Psoas muscle (tissue), 8 donors: ENCODE measurements around the gene DNAJB5. TPM values are rescaled to one million over a fixed set of nuclear protein-coding genes. Genes with fewer than 3 reads are reported as not detected.

Experiments used
- ATAC-seq, 4 donors: fragments of 200-7000 bp; cut with Tn5 transposase; one replicate each; pipeline ENCODE4 v1.9.1; 2020; ENCODE audit warnings: moderate library complexity in 3 of 4, mild to moderate bottlenecking in 2 of 4
- DNase-seq, 2 donors: peaks; one replicate each; pipeline ENCODE4 v3.0.0-alpha.2; 2020
- H3K27ac ChIP-seq: fragments of 200-600 bp; one replicate; pipeline ENCODE4 v1.8.0; 2022
- H3K27me3 ChIP-seq, 3 donors: fragments of 200-600 bp in 1 of 3; one replicate each; pipeline versions ENCODE4 v1.6.1 to v1.8.0; 2013 to 2022; ENCODE audit warnings: low read length in 2 of 3, mild to moderate bottlenecking in 2 of 3, moderate library complexity in 1 of 3; ENCODE audit not compliant: insufficient read depth in 3 of 3
- H3K36me3 ChIP-seq, 2 donors: fragments of 200-600 bp in 1 of 2; one replicate each; pipeline versions ENCODE4 v1.6.1 to v1.8.0; 2013 to 2022; ENCODE audit warnings: low read depth in 1 of 2, mild to moderate bottlenecking in 1 of 2, moderate library complexity in 1 of 2; ENCODE audit not compliant: insufficient read depth in 1 of 2
- H3K4me1 ChIP-seq: fragments of 200-600 bp; one replicate; pipeline ENCODE4 v1.8.0; 2022
- H3K4me3 ChIP-seq: fragments of 200-600 bp; one replicate; pipeline ENCODE4 v1.8.0; 2022; ENCODE audit warnings: mild to moderate bottlenecking
- H3K9me3 ChIP-seq: fragments of 200-600 bp; one replicate; pipeline ENCODE4 v1.8.0; 2022
- CTCF ChIP-seq: fragments of 200-600 bp; IDR thresholded peaks from one replicate; pipeline ENCODE4 v1.8.0; 2022; ENCODE audit warnings: antibody characterized with exemption
- WGBS, 3 donors: extraction: QIAGEN DNeasy Blood & Tissue Kit; methylation state at CpG; one replicate each; pipeline versions ENCODE4 v1.1.6 to v1.1.7; 2013; 5-methylcytosine and 5-hydroxymethylcytosine counted together
- intact Hi-C, 2 donors: fragments of 100-400 bp; cut with DNase I; formaldehyde crosslinking; loops; one replicate each; pipeline versions ENCODE4 v1.11.0 to v1.14.2; 2022
- polyA plus RNA-seq, 3 donors: library from polyadenylated mRNA; stranded (reverse); fragments of 200-250 nt; gene quantifications; one replicate each; pipeline ENCODE4 v1.2.3, GENCODE V29; 2013
- total RNA-seq, 4 donors: library from RNA; stranded (reverse); fragmentation: NEBNext Ultra II Directional in 2 of 4; extraction: Animal tissue kit (Norgen Biotek cat#: 25700) in 2 of 4; gene quantifications; one replicate each; pipeline versions ENCODE4 v1.2.1 to v1.2.4, GENCODE V29; 2021 to 2023
- donor health status: healthy with polysubstance abuse.
- donor health status: DM: no; HTN: no; CAD: no; lungs with moderate emphysema.
- donor health status: Bipolar disorder and iron deficiency.
- donor health status: healthy.
- donor health status: DM: yes; HTN: yes; CAD: no.
- donor health status: DM: no; HTN: no; CAD: no.
- donor health status: DM: no; HTN: no; CAD: no.
- donor health status: DM: yes; HTN: yes; CAD: no.

Gene DNAJB5
- total and polyA plus RNA-seq, 7 donors = 44.2 to 260 (median 145) TPM

GRCh38 chr9:34993502-34994259 is 4.1 kb downstream of the DNAJB5 start:
- peaks cover 0 to 25% of the 10 kb centered on the region in 2 donors for H3K36me3 ChIP-seq
- 8 to 14% (median 11%) methylated on average over 10 of the region's 10 CpGs for WGBS, 3 donors
- intact Hi-C loops = loop anchor here in 1 of 2 donors (5.0 kb wide), 1 partner anchor 79 kb away; the partner anchor contains the start of gene VCP
- H3K27me3 ChIP-seq = no peaks in the 10 kb centered on the region
- ATAC-seq (peak; percentile 46 to 58 (median 54)), DNase-seq (peak; percentile 86 to 95)
- peak overlapping the region; percentile 80 for H3K4me3 ChIP-seq
- no peaks in the 10 kb centered on the region for H3K9me3 ChIP-seq
- peaks cover 46% of the 10 kb centered on the region for H3K4me1 ChIP-seq
- no peak for TF ChIP-seq CTCF
- H3K27ac ChIP-seq = no peak overlapping the region

GRCh38 chr9:34994260-34994899 is 4.8 kb downstream of the DNAJB5 start:
- peak; percentile 56 for TF ChIP-seq CTCF
- ATAC-seq (peak in 3 of 4 donors; percentile 14 to 17 (median 16)), DNase-seq (peak in 1 of 2 donors; percentile 62)
- Histone ChIP-seq H3K9me3 (no peaks in the 10 kb centered on the region), H3K27me3 (no peaks in the 10 kb centered on the region), H3K4me3 (peak overlapping the region; percentile 80), H3K36me3 (peaks cover 0 to 25% of the 10 kb centered on the region in 2 donors), H3K4me1 (peaks cover 45% of the 10 kb centered on the region), H3K27ac (no peak overlapping the region)
- WGBS, 3 donors = 11 to 21% (median 14%) methylated on average over 4 of the region's 4 CpGs
- intact Hi-C loops = loop anchor here in 1 of 2 donors (5.0 kb wide), 1 partner anchor 78 kb away; the partner anchor contains the start of gene VCP

DNA sequence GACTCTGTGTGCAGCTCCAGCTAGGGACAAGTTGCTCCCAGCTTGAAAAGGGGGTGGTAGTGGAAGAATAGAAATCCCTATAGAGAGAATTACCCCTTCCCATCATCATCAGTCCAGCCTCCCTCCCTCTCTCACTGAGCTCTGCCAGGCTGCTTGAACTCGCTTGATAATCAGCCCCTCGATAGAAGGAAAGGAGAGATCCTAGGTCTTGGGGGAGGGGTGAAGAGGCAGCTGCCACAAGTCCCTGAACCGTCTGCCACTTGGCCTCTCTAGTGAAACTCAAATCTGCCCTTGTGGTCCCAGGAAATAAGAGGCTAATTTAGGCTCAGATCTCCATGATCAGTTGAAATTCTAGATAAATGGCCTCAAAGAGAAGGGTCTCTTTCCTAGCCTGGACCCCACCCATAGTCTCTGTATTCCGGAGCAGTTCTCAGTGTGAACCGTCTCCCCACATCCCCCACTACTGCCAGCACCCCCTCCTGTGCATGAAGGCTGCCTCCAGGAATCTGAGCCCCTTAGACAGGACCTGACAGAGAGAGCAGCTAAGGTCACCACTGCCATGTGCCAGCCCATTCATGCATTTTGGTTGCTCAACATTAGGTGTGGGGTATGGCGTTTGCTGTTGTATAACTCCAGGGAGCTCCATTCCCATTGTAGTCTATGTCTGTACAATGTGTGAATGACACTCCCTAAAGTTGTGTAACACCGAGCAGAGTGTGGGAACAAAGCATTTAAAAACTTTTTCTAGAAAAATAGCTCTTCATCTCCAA is 5.5 kb downstream of the DNAJB5 start:
- Histone ChIP-seq H3K27ac (no peak overlapping the region), H3K4me3 (peak overlapping the region; percentile 80), H3K4me1 (peaks cover 45% of the 10 kb centered on the region), H3K36me3 (peaks cover 0 to 25% of the 10 kb centered on the region in 2 donors), H3K9me3 (no peaks in the 10 kb centered on the region), H3K27me3 (no peaks in the 10 kb centered on the region)
- intact Hi-C loops = loop anchor here in 1 of 2 donors (5.0 kb wide), 1 partner anchor 77 kb away; the partner anchor contains the start of gene VCP
- WGBS, 3 donors = 23 to 33% (median 29%) methylated on average over 7 of the region's 7 CpGs
- TF ChIP-seq CTCF = no peak
- peak; percentile 38 to 69 for DNase-seq
- ATAC-seq = peak; percentile 7 to 32 (median 24)

DNA sequence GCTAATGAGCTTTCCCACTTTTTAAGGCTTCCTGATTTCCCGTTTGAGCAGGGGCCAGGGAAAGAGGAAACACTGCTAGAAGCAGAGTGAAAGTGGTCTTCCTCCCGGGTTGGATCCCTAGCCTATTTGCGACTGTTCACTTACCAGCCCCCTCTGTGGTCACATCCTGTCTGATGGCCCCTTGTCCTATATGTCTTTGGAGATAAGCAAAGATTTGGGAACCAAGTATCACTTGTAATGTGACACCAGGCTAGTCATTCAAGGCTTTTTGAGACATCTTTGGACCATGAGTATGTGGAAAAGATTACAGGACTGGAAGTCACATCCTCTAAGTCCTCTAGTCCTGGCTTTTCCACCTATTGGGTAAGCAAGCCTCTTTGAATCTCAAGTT is 6.1 kb downstream of the DNAJB5 start:
- Histone ChIP-seq H3K4me1 (peaks cover 49% of the 10 kb centered on the region), H3K27ac (no peak overlapping the region), H3K36me3 (peaks cover 0 to 25% of the 10 kb centered on the region in 2 donors), H3K27me3 (no peaks in the 10 kb centered on the region), H3K9me3 (no peaks in the 10 kb centered on the region), H3K4me3 (peak overlapping the region; percentile 80)
- TF ChIP-seq CTCF = no peak
- no peak for DNase-seq
- intact Hi-C loops = no loop called here
- 18 to 32% (median 18%) methylated on average over 3 of the region's 3 CpGs for WGBS, 3 donors
- no peak for ATAC-seq
